WTC11 (cell line): ENCODE measurements around the gene NYAP1. TPM values are rescaled to one million over a fixed set of nuclear protein-coding genes. Genes with fewer than 3 reads are reported as not detected.

Experiments used
- ATAC-seq: fragments of 200-7000 bp; cut with Tn5 transposase; 2 replicates; pipeline ENCODE4 v1.10.0; 2021; ENCODE audit warnings: mild to moderate bottlenecking, moderate library complexity
- CTCF ChIA-PET: fragments of 300-600 bp; sonication (Branson Sonifier 250); formaldehyde crosslinking; loops from one replicate; lab custom pipeline; 2021; ENCODE audit warnings: antibody characterized with exemption; lab: Charles Lee
- POLR2A ChIA-PET: fragments of 350-600 bp; sonication (Branson Sonifier 250); formaldehyde crosslinking; loops from one replicate; lab custom pipeline; 2021; ENCODE audit warnings: antibody characterized with exemption; lab: Charles Lee
- DNase-seq: peaks from one replicate; pipeline ENCODE4 v3.0.0; 2021; ENCODE audit warnings: low spot score
- H3K27ac Mint-ChIP-seq: 2 replicates; pipeline ENCODE4 v1.8.0; 2021; ENCODE audit warnings: mixed read lengths
- H3K27me3 Mint-ChIP-seq: 2 replicates; pipeline ENCODE4 v1.8.0; 2021; ENCODE audit warnings: low read depth, mild to moderate bottlenecking, moderate library complexity, mixed read lengths
- H3K36me3 Mint-ChIP-seq: 2 replicates; pipeline ENCODE4 v1.8.0; 2021; ENCODE audit warnings: mixed read lengths
- H3K4me1 Mint-ChIP-seq: 2 replicates; pipeline ENCODE4 v1.8.0; 2022; ENCODE audit warnings: mixed read lengths
- H3K4me3 Mint-ChIP-seq: 2 replicates; pipeline ENCODE4 v1.8.0; 2021; ENCODE audit warnings: mild to moderate bottlenecking, moderate library complexity, mixed read lengths
- H3K9me3 Mint-ChIP-seq: 2 replicates; pipeline ENCODE4 v1.8.0; 2021; ENCODE audit warnings: mixed read lengths
- ATF6 ChIP-seq: sonication (generic); formaldehyde crosslinking; IDR thresholded peaks from 2 replicates; pipeline ENCODE4 v1.8.1; 2023; ENCODE audit warnings: mild to moderate bottlenecking, missing genetic modification reagents
- CTCF ChIP-seq: fragments of 200-600 bp; IDR thresholded peaks from 2 replicates; pipeline ENCODE4 v1.8.0; 2022; ENCODE audit warnings: antibody characterized with exemption
- ELF4 ChIP-seq: sonication (generic); formaldehyde crosslinking; IDR thresholded peaks from 2 replicates; pipeline ENCODE4 v1.8.1; 2022; ENCODE audit warnings: low read depth, mild to moderate bottlenecking, moderate library complexity, missing genetic modification reagents
- FOXK1 ChIP-seq: sonication (generic); formaldehyde crosslinking; IDR thresholded peaks from 2 replicates; pipeline ENCODE4 v1.8.0; 2022; ENCODE audit warnings: mild to moderate bottlenecking, moderate library complexity, missing genetic modification reagents
- IRF1 ChIP-seq: sonication (generic); formaldehyde crosslinking; IDR thresholded peaks from 2 replicates; pipeline ENCODE4 v1.8.0; 2023; ENCODE audit warnings: missing genetic modification reagents
- KAT7 ChIP-seq: sonication (generic); formaldehyde crosslinking; IDR thresholded peaks from 2 replicates; pipeline ENCODE4 v1.8.1; 2023; ENCODE audit warnings: missing genetic modification reagents, mild to moderate bottlenecking, borderline replicate concordance
- MLX ChIP-seq: sonication (generic); formaldehyde crosslinking; IDR thresholded peaks from 2 replicates; pipeline ENCODE4 v1.8.1; 2023; ENCODE audit warnings: mild to moderate bottlenecking, missing genetic modification reagents, moderate library complexity
- NR3C1 ChIP-seq: sonication (generic); formaldehyde crosslinking; conservative IDR thresholded peaks from 2 replicates; pipeline ENCODE4 v1.8.1; 2023; ENCODE audit warnings: low read depth, mild to moderate bottlenecking, missing genetic modification reagents
- SMAD3 ChIP-seq: sonication (generic); formaldehyde crosslinking; IDR thresholded peaks from 2 replicates; pipeline ENCODE4 v1.8.0; 2022; ENCODE audit warnings: missing genetic modification reagents, mild to moderate bottlenecking, borderline replicate concordance
- TP53 ChIP-seq: sonication (generic); formaldehyde crosslinking; IDR thresholded peaks from 2 replicates; pipeline ENCODE4 v1.8.1; 2023; ENCODE audit warnings: mild to moderate bottlenecking, missing genetic modification reagents
- ZMAT4 ChIP-seq: fragments of 250-450 bp; sonication (Bioruptor Pico); IDR thresholded peaks from 2 replicates; pipeline ENCODE4 v1.9.0; 2021; ENCODE audit warnings: mild to moderate bottlenecking
- ZNF263 ChIP-seq: sonication (generic); formaldehyde crosslinking; IDR thresholded peaks from 2 replicates; pipeline ENCODE4 v1.8.1; 2022; ENCODE audit warnings: low read depth, mild to moderate bottlenecking, moderate library complexity, missing genetic modification reagents
- ZSCAN18 ChIP-seq: fragments of 250-450 bp; sonication (Bioruptor Pico); IDR thresholded peaks from 2 replicates; pipeline ENCODE4 v2.1.2; 2022; ENCODE audit warnings: mild to moderate bottlenecking, moderate library complexity
- total RNA-seq: library from RNA; stranded (reverse); gene quantifications from 3 replicates; pipeline ENCODE4 v1.2.3, GENCODE V29; 2021

NYAP1 gene
- total RNA-seq, 1 experiment from 2014 or later, result 6.7 TPM

GRCh38 chr7:100513212-100513810, 29.6 kb downstream of the NYAP1 start:
- ChIA-PET POLR2A (interaction anchor here (1.2 kb wide), 1 partner anchor 35 kb away, joined by 7 read pairs; the partner anchor contains the start of gene TSC22D4), CTCF (interaction anchor here (1.0 kb wide), 1 partner anchor 47 kb away, joined by 5 read pairs; no protein-coding TSS in a partner anchor)
- ATAC-seq (no peak), DNase-seq (no peak)
- 0 out of 2 replicates have a peak, but pooled peaks cover 2% of the 10 kb centered on the region for H3K4me1 Mint-ChIP-seq
- H3K36me3 Mint-ChIP-seq, result no peaks in the 10 kb centered on the region
- no peak overlapping the region for H3K4me3 Mint-ChIP-seq
- no peaks in the 10 kb centered on the region; the same call in 1 of the 2 replicates for H3K27me3 Mint-ChIP-seq
- H3K9me3 Mint-ChIP-seq, result no peaks in the 10 kb centered on the region
- no peak overlapping the region for H3K27ac Mint-ChIP-seq
- TF ChIP-seq CTCF (no peak), ATF6 (CRISPR knock-in tag) (no peak)

GRCh38 chr7:100515072-100515532, 31.4 kb downstream of the NYAP1 start:
- ATAC-seq (no peak), DNase-seq (no peak)
- no peak overlapping the region for H3K27ac Mint-ChIP-seq
- TF ChIP-seq ELF4 (CRISPR knock-in tag) (no peak), NR3C1 (CRISPR knock-in tag) (no peak), ZNF263 (CRISPR knock-in tag) (no peak), ZMAT4 (CRISPR knock-in tag) (no peak), TP53 (CRISPR knock-in tag) (no peak), MLX (CRISPR knock-in tag) (no peak), IRF1 (CRISPR knock-in tag) (no peak), SMAD3 (CRISPR knock-in tag) (no peak), KAT7 (no peak), ZSCAN18 (no peak), CTCF (no peak), FOXK1 (CRISPR knock-in tag) (no peak)
- ChIA-PET CTCF (interaction anchor here (1.1 kb wide), 1 partner anchor 45 kb away, joined by 3 read pairs; no protein-coding TSS in a partner anchor), POLR2A (no interaction called here)
- 0 out of 2 replicates have a peak, but pooled peaks cover 2% of the 10 kb centered on the region for H3K4me1 Mint-ChIP-seq
- no peaks in the 10 kb centered on the region; the same call in 1 of the 2 replicates for H3K27me3 Mint-ChIP-seq
- no peaks in the 10 kb centered on the region for H3K36me3 Mint-ChIP-seq
- H3K9me3 Mint-ChIP-seq, result no peaks in the 10 kb centered on the region
- H3K4me3 Mint-ChIP-seq, result no peak overlapping the region
